Gastrocnemius medialis (tissue), 4 donors: ENCODE data around the gene CIT.

Experiments
- CTCF ChIP-seq, 5 experiments: fragments of 450-650 bp in 3 of 5; fragments of 200-600 bp in 2 of 5; sonication (generic) in 2 of 5; IDR thresholded peaks in 4 of 5; conservative IDR thresholded peaks in 1 of 5; 1 replicate in 4 of 5; 2 replicates in 1 of 5; pipeline ENCODE4 v1.5.1; 2016 to 2019; ENCODE audit warnings: antibody characterized with exemption in 5 of 5, mild to moderate bottlenecking in 3 of 5, moderate library complexity in 3 of 5
- POLR2A ChIP-seq, 2 donors: fragments of 450-650 bp; IDR thresholded peaks; one replicate each; pipeline ENCODE4 v1.6.1; 2017; ENCODE audit warnings: antibody characterized with exemption in 2 of 2, mild to moderate bottlenecking in 2 of 2, moderate library complexity in 2 of 2

GRCh38 chr12:119668324-119668841, 208.7 kb downstream of the CIT start:
- TF ChIP-seq CTCF (IDR thresholded peaks at IDR 0.05 in 4 of 5, conservative IDR thresholded peaks at IDR 0.05 in 1 of 5) (no peak), POLR2A (IDR thresholded peaks at IDR 0.05) (no peak)
